ENCODE data around the gene ACAN. TPM values are rescaled to one million over a fixed set of nuclear protein-coding genes. Genes with fewer than 3 reads are reported as not detected.

Gene ACAN
- total and polyA plus RNA-seq, 10 of the 15 experiments (the other 5 are each of a cell fraction or from before 2014, with no cell fraction given) = not detected

DNA sequence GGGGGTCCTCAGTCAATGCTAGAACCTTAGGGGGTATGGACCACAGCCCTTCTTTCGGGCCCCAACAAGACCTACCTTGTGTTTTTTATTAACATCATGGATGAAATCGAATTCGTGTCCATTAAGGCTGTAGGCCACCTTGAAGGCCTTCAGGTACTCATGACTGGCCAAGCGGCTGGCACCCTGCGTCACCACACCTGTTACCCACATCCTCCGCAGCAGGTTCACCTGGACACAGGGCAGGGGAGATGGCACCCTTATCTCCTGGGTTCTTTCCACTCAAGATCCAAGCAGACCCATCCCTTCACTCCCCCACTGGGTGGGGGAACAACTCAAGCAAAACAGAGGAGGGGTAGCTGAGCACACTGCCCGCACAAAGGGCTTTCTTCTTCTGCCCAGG, 103.3 kb downstream of the ACAN start:
- Histone ChIP-seq H3K36me3 (ENCODE audit: control insufficient read depth in 2 of 2, insufficient read depth in 2 of 2, low read length in 1 of 2) (no peaks in the 10 kb centered on the region), H4K20me1 (ENCODE audit: control insufficient read depth, insufficient read depth) (0 out of 2 replicates have a peak, but pooled peaks cover 5% of the 10 kb centered on the region), H3K79me2 (ENCODE audit: control insufficient read depth, insufficient read depth, low read length) (no peaks in the 10 kb centered on the region), H3K4me3 (no peak overlapping the region), H3K27ac (ENCODE audit: control insufficient read depth, insufficient read depth) (no peak overlapping the region), H3K27me3 (replicated peaks in 1 of 2; ENCODE audit: control insufficient read depth in 2 of 2, insufficient read depth in 2 of 2, low read length in 1 of 2) (no peaks in the 10 kb centered on the region; a peak in 1 of 4 replicates), H3K9ac (ENCODE audit: control insufficient read depth, insufficient read depth, low read length) (no peak overlapping the region), H3K9me3 (replicated peaks; ENCODE audit: control insufficient read depth, insufficient read depth, low read length) (no peaks in the 10 kb centered on the region), H2AFZ (ENCODE audit: control insufficient read depth, low read depth, low read length) (no peak overlapping the region), H3K4me1 (ENCODE audit: control insufficient read depth, insufficient read depth, low read length) (no peaks in the 10 kb centered on the region), H3K4me2 (ENCODE audit: control insufficient read depth, insufficient read depth) (no peak overlapping the region)
- ATAC-seq (no peak), DNase-seq (ENCODE audit: low read depth, low spot score) (no peak), FAIRE-seq (no peak)
- no TSS peak for BruUV-seq (replicated peaks)
- in situ Hi-C loops (cut with MboI) (loop anchor here (5.0 kb wide), 1 partner anchor 111 kb away; no protein-coding TSS in a partner anchor), intact Hi-C loops (cut with micrococcal nuclease; ENCODE audit: unreplicated experiment) (no loop called here)
- ChIA-PET POLR2A (no interaction called here), CTCF (interaction anchor here (2.3 to 5.5 kb wide), 5 partner anchors 23 to 118 kb away, joined by 8 to 116 read pairs (median 12); no protein-coding TSS in a partner anchor), RAD21 (ENCODE audit: unreplicated experiment) (no interaction called here), SMC1A (ENCODE audit: uncharacterized antibody, unreplicated experiment) (interaction anchor here (0.6 to 2.4 kb wide), 3 partner anchors 72 to 400 kb away, joined by 3 to 32 read pairs (median 3); no protein-coding TSS in a partner anchor)
- WGBS (ENCODE audit: insufficient coverage, insufficient replicate concordance, low lambda C conversion rate, missing lambda C conversion rate) = 72% methylated on average over 7 of the region's 7 CpGs
- TF ChIP-seq CHD4 (IDR thresholded peaks at IDR 0.05) = no peak
- TF ChIP-seq, protein P1, sequence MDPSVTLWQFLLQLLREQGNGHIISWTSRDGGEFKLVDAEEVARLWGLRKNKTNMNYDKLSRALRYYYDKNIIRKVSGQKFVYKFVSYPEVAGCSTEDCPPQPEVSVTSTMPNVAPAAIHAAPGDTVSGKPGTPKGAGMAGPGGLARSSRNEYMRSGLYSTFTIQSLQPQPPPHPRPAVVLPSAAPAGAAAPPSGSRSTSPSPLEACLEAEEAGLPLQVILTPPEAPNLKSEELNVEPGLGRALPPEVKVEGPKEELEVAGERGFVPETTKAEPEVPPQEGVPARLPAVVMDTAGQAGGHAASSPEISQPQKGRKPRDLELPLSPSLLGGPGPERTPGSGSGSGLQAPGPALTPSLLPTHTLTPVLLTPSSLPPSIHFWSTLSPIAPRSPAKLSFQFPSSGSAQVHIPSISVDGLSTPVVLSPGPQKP (IDR thresholded peaks at IDR 0.05; ENCODE audit: low read depth, low read length) = no peak
- TF ChIP-seq HDAC6 (IDR thresholded peaks at IDR 0.05; ENCODE audit: unreplicated experiment) = no peak
- TF ChIP-seq RAD21 (IDR thresholded peaks at IDR 0.05; ENCODE audit: insufficient read depth, low read depth, low read length) = no peak
- TF ChIP-seq HDGF (IDR thresholded peaks at IDR 0.05) = no peak
- TF ChIP-seq, protein P2, sequence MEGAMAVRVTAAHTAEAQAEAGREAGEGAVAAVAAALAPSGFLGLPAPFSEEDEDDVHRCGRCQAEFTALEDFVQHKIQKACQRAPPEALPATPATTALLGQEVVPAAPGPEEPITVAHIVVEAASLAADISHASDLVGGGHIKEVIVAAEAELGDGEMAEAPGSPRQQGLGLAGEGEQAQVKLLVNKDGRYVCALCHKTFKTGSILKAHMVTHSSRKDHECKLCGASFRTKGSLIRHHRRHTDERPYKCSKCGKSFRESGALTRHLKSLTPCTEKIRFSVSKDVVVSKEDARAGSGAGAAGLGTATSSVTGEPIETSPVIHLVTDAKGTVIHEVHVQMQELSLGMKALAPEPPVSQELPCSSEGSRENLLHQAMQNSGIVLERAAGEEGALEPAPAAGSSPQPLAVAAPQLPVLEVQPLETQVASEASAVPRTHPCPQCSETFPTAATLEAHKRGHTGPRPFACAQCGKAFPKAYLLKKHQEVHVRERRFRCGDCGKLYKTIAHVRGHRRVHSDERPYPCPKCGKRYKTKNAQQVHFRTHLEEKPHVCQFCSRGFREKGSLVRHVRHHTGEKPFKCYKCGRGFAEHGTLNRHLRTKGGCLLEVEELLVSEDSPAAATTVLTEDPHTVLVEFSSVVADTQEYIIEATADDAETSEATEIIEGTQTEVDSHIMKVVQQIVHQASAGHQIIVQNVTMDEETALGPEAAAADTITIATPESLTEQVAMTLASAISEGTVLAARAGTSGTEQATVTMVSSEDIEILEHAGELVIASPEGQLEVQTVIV (IDR thresholded peaks at IDR 0.05; ENCODE audit: borderline replicate concordance, partially characterized antibody) = no peak

All from GM12878 (cell line).